22Rv1 (cell line): ENCODE results near the gene RHO.

Experiments used
- H3K27ac ChIP-seq: fragments of 450-650 bp; 2 replicates; pipeline ENCODE4 v1.5.1; 2017
- CTCF ChIP-seq: fragments of 450-650 bp; IDR thresholded peaks from 2 replicates; pipeline ENCODE4 v1.5.1; 2017; ENCODE audit warnings: mild to moderate bottlenecking
- ZFX ChIP-seq: fragments of 450-650 bp; IDR thresholded peaks from 2 replicates; pipeline ENCODE4 v1.6.1; 2017; ENCODE audit warnings: antibody characterized with exemption, borderline replicate concordance

Gene RHO

GRCh38 chr3:129518038-129518561, 10.3 kb upstream of the RHO start:
- no peak overlapping the region for H3K27ac ChIP-seq
- TF ChIP-seq ZFX (no peak), CTCF (no peak)

GRCh38 chr3:129518581-129518980, 9.9 kb upstream of the RHO start:
- H3K27ac ChIP-seq: no peak overlapping the region
- no peak for TF ChIP-seq ZFX
- TF ChIP-seq CTCF: no peak

GRCh38 chr3:129519449-129519848, 9.0 kb upstream of the RHO start:
- TF ChIP-seq ZFX: no peak
- TF ChIP-seq CTCF: no peak

GRCh38 chr3:129519896-129520715, 8.3 kb upstream of the RHO start:
- no peak for TF ChIP-seq ZFX
- no peak for TF ChIP-seq CTCF
- H3K27ac ChIP-seq: no peak overlapping the region

More at GRCh38 chr3:129519449-129519848, 9.0 kb upstream of the RHO start:
- no peak overlapping the region for H3K27ac ChIP-seq

GRCh38 chr3:129520960-129521359, 7.5 kb upstream of the RHO start:
- TF ChIP-seq ZFX (no peak), CTCF (no peak)
- no peak overlapping the region for H3K27ac ChIP-seq

- H3K27ac ChIP-seq: no peak overlapping the region
- TF ChIP-seq ZFX: no peak
- no peak for TF ChIP-seq CTCF
Observed at GRCh38 chr3:129521611-129522010, 6.8 kb upstream of the RHO start.

GRCh38 chr3:129522953-129523352, 5.5 kb upstream of the RHO start:
- TF ChIP-seq ZFX (no peak), CTCF (no peak)
- no peak overlapping the region for H3K27ac ChIP-seq
